ENCODE results near the gene CNTN1.

Gene CNTN1

DNA sequence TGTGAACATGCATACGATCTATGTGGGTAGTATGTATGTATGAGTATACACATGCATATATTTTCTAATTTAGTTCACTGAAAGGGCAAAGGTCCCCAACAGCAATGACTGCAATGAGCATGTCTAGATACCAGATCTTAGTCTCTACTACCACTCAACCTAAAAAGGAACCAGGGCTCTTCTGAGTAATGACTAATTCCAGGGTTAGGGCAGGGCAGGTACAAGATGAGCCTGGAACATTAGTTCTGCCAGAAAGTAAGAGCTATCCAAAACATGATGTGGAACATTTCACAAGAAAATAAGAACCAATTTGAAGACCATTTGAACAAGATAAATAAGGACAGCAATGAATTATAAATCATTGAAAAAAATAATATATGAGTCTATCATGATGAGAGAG, 404.6 kb downstream of the CNTN1 start:
- no peak overlapping the region for H3K4me3 ChIP-seq (ENCODE audit: control insufficient read depth, low read depth, low read length)
- TF ChIP-seq, protein P1, sequence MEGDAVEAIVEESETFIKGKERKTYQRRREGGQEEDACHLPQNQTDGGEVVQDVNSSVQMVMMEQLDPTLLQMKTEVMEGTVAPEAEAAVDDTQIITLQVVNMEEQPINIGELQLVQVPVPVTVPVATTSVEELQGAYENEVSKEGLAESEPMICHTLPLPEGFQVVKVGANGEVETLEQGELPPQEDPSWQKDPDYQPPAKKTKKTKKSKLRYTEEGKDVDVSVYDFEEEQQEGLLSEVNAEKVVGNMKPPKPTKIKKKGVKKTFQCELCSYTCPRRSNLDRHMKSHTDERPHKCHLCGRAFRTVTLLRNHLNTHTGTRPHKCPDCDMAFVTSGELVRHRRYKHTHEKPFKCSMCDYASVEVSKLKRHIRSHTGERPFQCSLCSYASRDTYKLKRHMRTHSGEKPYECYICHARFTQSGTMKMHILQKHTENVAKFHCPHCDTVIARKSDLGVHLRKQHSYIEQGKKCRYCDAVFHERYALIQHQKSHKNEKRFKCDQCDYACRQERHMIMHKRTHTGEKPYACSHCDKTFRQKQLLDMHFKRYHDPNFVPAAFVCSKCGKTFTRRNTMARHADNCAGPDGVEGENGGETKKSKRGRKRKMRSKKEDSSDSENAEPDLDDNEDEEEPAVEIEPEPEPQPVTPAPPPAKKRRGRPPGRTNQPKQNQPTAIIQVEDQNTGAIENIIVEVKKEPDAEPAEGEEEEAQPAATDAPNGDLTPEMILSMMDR (conservative IDR thresholded peaks at IDR 0.05; ENCODE audit: control insufficient read depth, insufficient read depth, low read depth, low read length): no peak
- peak; percentile 4 for DNase-seq (ENCODE audit: low read depth)

DNA sequence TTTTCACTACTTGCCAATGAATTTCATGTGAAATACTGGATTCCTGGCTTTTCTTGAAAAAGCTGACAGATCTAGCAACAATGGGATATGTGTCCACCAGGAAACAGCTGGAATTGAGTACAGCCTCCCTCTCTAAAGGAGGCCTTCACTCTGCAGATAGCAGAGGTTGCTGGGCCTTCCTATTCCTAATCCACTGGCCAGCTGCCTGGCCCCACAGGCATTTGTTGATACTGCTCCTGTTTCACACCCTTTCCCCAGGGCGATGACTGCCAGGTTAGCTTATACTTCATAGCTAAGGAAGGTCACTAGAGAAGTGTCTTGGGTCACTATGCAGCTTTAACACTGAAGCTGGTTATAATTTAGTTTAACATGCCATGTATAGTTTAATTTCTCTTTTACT, 408.3 kb downstream of the CNTN1 start:
- DNase-seq (ENCODE audit: low read depth): no peak
- no peak overlapping the region for H3K4me3 ChIP-seq (ENCODE audit: control insufficient read depth, low read depth, low read length)
- TF ChIP-seq, protein P1 (conservative IDR thresholded peaks at IDR 0.05; ENCODE audit: control insufficient read depth, insufficient read depth, low read depth, low read length): no peak

DNA sequence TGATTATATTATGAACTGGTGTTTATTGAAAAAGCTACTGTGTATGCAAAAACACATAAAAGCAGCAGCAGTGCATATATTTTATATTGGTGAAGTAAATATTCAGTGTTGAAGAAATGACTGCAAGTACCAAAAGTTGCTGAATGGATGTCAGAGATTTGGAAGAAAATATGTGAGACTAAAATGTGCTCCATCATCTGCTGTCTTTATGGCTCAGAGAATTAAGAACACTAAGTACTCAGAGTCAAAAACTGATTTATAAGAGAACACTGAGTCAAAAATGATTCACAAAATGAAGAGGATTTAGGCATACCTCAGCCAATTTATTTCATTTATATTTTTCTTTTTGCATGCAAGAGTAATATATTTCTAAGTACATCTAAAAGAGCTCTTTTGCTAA, 409.6 kb downstream of the CNTN1 start:
- peak; percentile 61 for DNase-seq (ENCODE audit: low read depth)
- TF ChIP-seq, protein P1 (conservative IDR thresholded peaks at IDR 0.05; ENCODE audit: control insufficient read depth, insufficient read depth, low read depth, low read length): no peak

DNA sequence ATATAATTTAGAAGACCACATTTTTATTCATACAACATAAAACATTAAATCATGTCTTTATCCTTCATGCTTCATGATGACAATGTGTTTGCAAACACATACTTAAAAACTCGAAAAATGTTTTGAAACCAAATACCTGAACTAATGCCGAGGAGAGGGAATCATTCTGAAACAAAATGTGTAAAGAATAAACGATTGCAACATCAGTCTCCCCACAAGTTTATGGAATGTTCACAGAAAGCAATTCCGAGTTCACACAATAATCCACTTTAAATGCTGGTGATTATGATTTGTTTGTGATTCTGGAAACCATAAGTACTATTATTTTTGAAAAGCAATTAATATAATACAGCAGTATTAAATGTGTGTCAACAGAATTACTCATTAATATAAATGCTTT, 411.4 kb downstream of the CNTN1 start:
- TF ChIP-seq, protein P1 (conservative IDR thresholded peaks at IDR 0.05; ENCODE audit: control insufficient read depth, insufficient read depth, low read depth, low read length): no peak
- peak; percentile 46 for DNase-seq (ENCODE audit: low read depth)

More for the DNA sequence above, 409.6 kb downstream of the CNTN1 start:
- H3K4me3 ChIP-seq (ENCODE audit: control insufficient read depth, low read depth, low read length): no peak overlapping the region

DNA sequence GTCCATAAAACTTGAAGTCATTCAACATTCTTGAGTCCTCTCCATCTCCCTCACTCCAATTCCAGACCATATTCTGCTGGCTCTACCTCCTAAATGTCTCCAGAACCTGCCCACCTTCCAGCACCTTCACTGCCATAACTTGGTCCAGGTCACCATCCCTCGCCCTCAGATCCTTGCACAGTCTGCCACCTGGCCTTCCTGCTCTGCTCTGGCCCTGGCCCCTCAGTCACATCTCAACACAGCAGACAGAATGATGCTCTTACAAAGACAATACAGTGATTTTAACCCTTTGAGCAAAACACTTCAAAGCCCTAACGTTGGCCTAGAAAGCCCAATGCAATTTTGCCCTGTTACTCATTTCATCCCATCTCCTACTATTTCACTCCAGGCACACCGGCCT, 414.1 kb downstream of the CNTN1 start:
- DNase-seq (ENCODE audit: low read depth): no peak
- TF ChIP-seq, protein P1 (conservative IDR thresholded peaks at IDR 0.05; ENCODE audit: control insufficient read depth, insufficient read depth, low read depth, low read length): no peak
- H3K4me3 ChIP-seq (ENCODE audit: control insufficient read depth, low read depth, low read length): no peak overlapping the region

More for the DNA sequence above, 411.4 kb downstream of the CNTN1 start:
- H3K4me3 ChIP-seq (ENCODE audit: control insufficient read depth, low read depth, low read length): no peak overlapping the region

DNA sequence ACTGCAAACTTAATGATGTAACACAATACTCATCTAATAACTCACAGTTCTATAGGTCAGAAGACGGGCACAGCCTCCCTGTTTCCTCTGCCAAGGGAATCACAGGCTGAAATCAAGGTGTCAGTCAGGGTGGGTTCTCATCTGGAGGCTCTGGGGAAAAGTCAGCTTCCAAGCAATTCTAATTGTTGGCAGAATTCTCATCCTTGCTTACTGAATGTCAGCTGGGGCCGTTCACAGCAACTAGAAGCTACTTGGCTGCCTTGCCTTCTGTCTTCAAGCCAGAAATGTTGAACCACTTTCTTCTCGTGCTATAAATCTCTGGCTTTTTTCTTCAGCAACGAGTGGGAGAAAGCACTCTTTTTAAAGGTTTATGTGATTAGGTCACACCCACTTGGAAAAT, 415.8 kb downstream of the CNTN1 start:
- no peak overlapping the region for H3K4me3 ChIP-seq (ENCODE audit: control insufficient read depth, low read depth, low read length)
- peak; percentile 41 for DNase-seq (ENCODE audit: low read depth)
- TF ChIP-seq, protein P1 (conservative IDR thresholded peaks at IDR 0.05; ENCODE audit: control insufficient read depth, insufficient read depth, low read depth, low read length): no peak

DNA sequence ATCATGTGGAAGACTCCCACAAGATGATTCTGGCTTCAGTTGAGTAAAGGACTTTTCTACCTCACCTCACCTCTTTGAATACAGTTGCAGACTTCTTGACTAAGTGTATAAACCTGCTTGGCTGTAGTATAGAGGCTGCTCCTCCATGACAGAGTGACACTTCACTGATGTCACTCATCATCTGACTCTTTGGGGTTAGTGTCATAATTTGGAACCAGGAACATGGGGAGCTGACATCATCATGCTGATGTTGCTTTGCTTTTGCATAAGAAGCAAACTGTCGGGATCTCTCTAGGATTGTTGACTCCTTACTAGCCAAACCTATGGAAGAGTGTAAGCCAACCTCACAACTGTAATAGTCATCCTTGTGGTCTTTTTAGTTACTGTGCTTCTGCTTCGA, 420.7 kb downstream of the CNTN1 start:
- TF ChIP-seq, protein P1 (conservative IDR thresholded peaks at IDR 0.05; ENCODE audit: control insufficient read depth, insufficient read depth, low read depth, low read length): no peak
- H3K4me3 ChIP-seq (ENCODE audit: control insufficient read depth, low read depth, low read length): no peak overlapping the region
- no peak for DNase-seq (ENCODE audit: low read depth)
